SK-N-SH treated with all-trans-retinoic acid at 6 μM for 48 hours (cell line): ENCODE results near the gene C2CD4D.

ENCODE experiments used
- ATAC-seq: fragments of 200-7000 bp; cut with Tn5 transposase; 3 replicates; pipeline ENCODE4 v1.9.1; 2020; ENCODE audit warnings: mild to moderate bottlenecking, moderate library complexity
- ARNTL ChIP-seq: fragments of 450-650 bp; formaldehyde crosslinking; IDR thresholded peaks from 2 replicates; pipeline ENCODE4 v1.5.0; 2020; ENCODE audit warnings: low read depth, mild to moderate bottlenecking, moderate library complexity, borderline replicate concordance
- BACH2 ChIP-seq: fragments of 250-450 bp; sonication (Bioruptor Pico); IDR thresholded peaks from 2 replicates; pipeline ENCODE4 v1.9.0; 2021; ENCODE audit warnings: mild to moderate bottlenecking, borderline replicate concordance
- CSDC2 ChIP-seq: fragments of 250-450 bp; sonication (Bioruptor Pico); IDR thresholded peaks from 2 replicates; pipeline ENCODE4 v1.5.0; 2020; ENCODE audit warnings: mild to moderate bottlenecking, moderate library complexity
- ESRRG ChIP-seq: fragments of 250-450 bp; sonication (Bioruptor Pico); IDR thresholded peaks from 2 replicates; pipeline ENCODE4 v1.6.1; 2021; ENCODE audit warnings: mild to moderate bottlenecking
- GLIS3 ChIP-seq: fragments of 250-450 bp; sonication (Bioruptor Pico); IDR thresholded peaks from 2 replicates; pipeline ENCODE4 v1.5.0; 2020; ENCODE audit warnings: mild to moderate bottlenecking, moderate library complexity
- OSR1 ChIP-seq: fragments of 250-450 bp; sonication (Bioruptor Pico); IDR thresholded peaks from 2 replicates; pipeline ENCODE4 v1.8.0; 2022; ENCODE audit warnings: moderate library complexity, mild to moderate bottlenecking, inconsistent platforms
- PPARA ChIP-seq: fragments of 250-450 bp; sonication (Bioruptor Pico); IDR thresholded peaks from 2 replicates; pipeline ENCODE4 v1.5.0; 2020; ENCODE audit warnings: mild to moderate bottlenecking, borderline replicate concordance
- RARB ChIP-seq: fragments of 250-450 bp; sonication (Bioruptor Pico); IDR thresholded peaks from 2 replicates; pipeline ENCODE4 v1.8.0; 2021; ENCODE audit warnings: mild to moderate bottlenecking, moderate library complexity
- SNAI2 ChIP-seq: fragments of 250-450 bp; sonication (Bioruptor Pico); IDR thresholded peaks from 2 replicates; pipeline ENCODE4 v1.5.0; 2020; ENCODE audit warnings: mild to moderate bottlenecking, moderate library complexity
- TCF4 ChIP-seq: fragments of 250-450 bp; sonication (Bioruptor Pico); IDR thresholded peaks from 2 replicates; pipeline ENCODE4 v1.8.0; 2021; ENCODE audit warnings: mild to moderate bottlenecking, moderate library complexity, borderline replicate concordance
- TOX ChIP-seq: fragments of 250-450 bp; sonication (Bioruptor Pico); IDR thresholded peaks from 2 replicates; pipeline ENCODE4 v1.8.0; 2021; ENCODE audit warnings: mild to moderate bottlenecking, moderate library complexity, borderline replicate concordance
- ZC3H10 ChIP-seq: fragments of 250-450 bp; sonication (Bioruptor Pico); IDR thresholded peaks from 2 replicates; pipeline ENCODE4 v1.5.1; 2021; ENCODE audit warnings: mild to moderate bottlenecking, moderate library complexity
- ZFP3 ChIP-seq: fragments of 250-450 bp; sonication (Bioruptor Pico); IDR thresholded peaks from 2 replicates; pipeline ENCODE4 v1.5.0; 2020; ENCODE audit warnings: mild to moderate bottlenecking, moderate library complexity
- ZNF565 ChIP-seq: fragments of 450-650 bp; formaldehyde crosslinking; conservative IDR thresholded peaks from 2 replicates; pipeline ENCODE4 v1.5.0; 2020; ENCODE audit warnings: low read depth, mild to moderate bottlenecking, moderate library complexity
- ZNF70 ChIP-seq: fragments of 450-650 bp; formaldehyde crosslinking; IDR thresholded peaks from 2 replicates; pipeline ENCODE4 v1.5.0; 2020; ENCODE audit warnings: mild to moderate bottlenecking, moderate library complexity
- TF ChIP-seq, protein P1 (sequence below): fragments of 250-450 bp; sonication (Bioruptor Pico); IDR thresholded peaks from 2 replicates; pipeline ENCODE4 v1.5.1; 2020; ENCODE audit warnings: low read depth, mild to moderate bottlenecking, moderate library complexity
- TF ChIP-seq, protein P2 (sequence below): fragments of 250-450 bp; sonication (Bioruptor Pico); IDR thresholded peaks from 2 replicates; pipeline ENCODE4 v1.8.0; 2021; ENCODE audit warnings: low read depth, mild to moderate bottlenecking, moderate library complexity, borderline replicate concordance
- TF ChIP-seq, protein P3 (sequence below): fragments of 250-450 bp; sonication (Bioruptor Pico); IDR thresholded peaks from 2 replicates; pipeline ENCODE4 v1.5.1; 2021; ENCODE audit warnings: mild to moderate bottlenecking, moderate library complexity
- TF ChIP-seq, protein P4 (sequence below): fragments of 250-450 bp; sonication (Bioruptor Pico); IDR thresholded peaks from 2 replicates; pipeline ENCODE4 v1.5.0; 2020; ENCODE audit warnings: mild to moderate bottlenecking, moderate library complexity

C2CD4D gene

DNA sequence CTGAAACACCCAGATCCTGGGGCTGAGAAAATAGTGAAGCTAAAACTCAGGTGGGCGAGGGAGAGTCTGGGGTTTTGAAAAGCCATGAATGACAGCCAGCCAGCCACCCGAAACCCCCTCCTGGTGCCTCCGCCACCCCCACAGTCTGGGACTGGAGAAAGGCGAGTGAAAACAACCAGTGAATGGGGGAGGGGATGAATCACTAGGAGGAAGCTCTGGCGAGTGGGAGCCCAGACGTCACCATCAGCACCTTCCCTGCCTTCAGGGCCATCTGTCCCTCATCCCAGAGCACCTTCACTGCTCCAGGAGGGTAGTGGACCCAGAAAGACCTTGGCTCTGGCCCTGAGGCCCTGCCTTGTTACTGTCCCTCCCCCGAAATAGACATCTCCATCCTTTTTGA lies 17.2 kb downstream of the C2CD4D start:
- no peak for ATAC-seq
- TF ChIP-seq TCF4 (CRISPR knock-in tag) (no peak), CSDC2 (no peak), PPARA (CRISPR knock-in tag) (no peak), BACH2 (CRISPR knock-in tag) (no peak), ARNTL (no peak), ZFP3 (CRISPR knock-in tag) (no peak), OSR1 (CRISPR knock-in tag) (no peak)
- TF ChIP-seq, protein P1, sequence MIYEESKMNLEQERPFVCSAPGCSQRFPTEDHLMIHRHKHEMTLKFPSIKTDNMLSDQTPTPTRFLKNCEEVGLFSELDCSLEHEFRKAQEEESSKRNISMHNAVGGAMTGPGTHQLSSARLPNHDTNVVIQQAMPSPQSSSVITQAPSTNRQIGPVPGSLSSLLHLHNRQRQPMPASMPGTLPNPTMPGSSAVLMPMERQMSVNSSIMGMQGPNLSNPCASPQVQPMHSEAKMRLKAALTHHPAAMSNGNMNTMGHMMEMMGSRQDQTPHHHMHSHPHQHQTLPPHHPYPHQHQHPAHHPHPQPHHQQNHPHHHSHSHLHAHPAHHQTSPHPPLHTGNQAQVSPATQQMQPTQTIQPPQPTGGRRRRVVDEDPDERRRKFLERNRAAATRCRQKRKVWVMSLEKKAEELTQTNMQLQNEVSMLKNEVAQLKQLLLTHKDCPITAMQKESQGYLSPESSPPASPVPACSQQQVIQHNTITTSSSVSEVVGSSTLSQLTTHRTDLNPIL (CRISPR knock-in tag) = no peak
- TF ChIP-seq, protein P2, sequence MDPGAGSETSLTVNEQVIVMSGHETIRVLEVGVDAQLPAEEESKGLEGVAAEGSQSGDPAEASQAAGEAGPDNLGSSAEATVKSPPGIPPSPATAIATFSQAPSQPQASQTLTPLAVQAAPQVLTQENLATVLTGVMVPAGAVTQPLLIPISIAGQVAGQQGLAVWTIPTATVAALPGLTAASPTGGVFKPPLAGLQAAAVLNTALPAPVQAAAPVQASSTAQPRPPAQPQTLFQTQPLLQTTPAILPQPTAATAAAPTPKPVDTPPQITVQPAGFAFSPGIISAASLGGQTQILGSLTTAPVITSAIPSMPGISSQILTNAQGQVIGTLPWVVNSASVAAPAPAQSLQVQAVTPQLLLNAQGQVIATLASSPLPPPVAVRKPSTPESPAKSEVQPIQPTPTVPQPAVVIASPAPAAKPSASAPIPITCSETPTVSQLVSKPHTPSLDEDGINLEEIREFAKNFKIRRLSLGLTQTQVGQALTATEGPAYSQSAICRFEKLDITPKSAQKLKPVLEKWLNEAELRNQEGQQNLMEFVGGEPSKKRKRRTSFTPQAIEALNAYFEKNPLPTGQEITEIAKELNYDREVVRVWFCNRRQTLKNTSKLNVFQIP (CRISPR knock-in tag) = no peak

DNA sequence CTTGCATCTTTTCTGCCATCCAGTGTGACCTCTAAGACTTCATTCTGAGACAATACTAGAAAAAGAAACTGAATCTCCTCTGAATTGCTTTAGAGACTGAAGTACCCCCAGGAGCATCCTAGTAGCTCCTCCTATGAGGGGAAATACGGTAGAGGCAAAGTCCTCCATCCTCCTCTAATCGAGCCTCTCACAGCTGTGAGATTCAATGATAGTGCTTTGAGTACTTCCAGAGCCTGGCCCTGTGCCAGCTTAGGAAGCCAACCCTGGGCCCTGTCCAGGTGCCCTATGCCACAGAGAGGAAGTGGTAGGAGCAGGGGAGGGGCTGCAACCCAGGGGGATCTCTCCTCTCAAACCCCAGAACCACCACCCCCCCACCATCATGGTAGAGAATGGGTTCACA lies 18.7 kb downstream of the C2CD4D start:
- TF ChIP-seq, protein P3, sequence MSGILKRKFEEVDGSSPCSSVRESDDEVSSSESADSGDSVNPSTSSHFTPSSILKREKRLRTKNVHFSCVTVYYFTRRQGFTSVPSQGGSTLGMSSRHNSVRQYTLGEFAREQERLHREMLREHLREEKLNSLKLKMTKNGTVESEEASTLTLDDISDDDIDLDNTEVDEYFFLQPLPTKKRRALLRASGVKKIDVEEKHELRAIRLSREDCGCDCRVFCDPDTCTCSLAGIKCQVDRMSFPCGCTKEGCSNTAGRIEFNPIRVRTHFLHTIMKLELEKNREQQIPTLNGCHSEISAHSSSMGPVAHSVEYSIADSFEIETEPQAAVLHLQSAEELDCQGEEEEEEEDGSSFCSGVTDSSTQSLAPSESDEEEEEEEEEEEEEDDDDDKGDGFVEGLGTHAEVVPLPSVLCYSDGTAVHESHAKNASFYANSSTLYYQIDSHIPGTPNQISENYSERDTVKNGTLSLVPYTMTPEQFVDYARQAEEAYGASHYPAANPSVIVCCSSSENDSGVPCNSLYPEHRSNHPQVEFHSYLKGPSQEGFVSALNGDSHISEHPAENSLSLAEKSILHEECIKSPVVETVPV (CRISPR knock-in tag) = no peak
- TF ChIP-seq ZNF70 (peak; percentile 88), ZFP3 (CRISPR knock-in tag) (no peak), TCF4 (CRISPR knock-in tag) (peak; percentile 84)
- TF ChIP-seq, protein P1 (CRISPR knock-in tag) = no peak
- TF ChIP-seq, protein P4, sequence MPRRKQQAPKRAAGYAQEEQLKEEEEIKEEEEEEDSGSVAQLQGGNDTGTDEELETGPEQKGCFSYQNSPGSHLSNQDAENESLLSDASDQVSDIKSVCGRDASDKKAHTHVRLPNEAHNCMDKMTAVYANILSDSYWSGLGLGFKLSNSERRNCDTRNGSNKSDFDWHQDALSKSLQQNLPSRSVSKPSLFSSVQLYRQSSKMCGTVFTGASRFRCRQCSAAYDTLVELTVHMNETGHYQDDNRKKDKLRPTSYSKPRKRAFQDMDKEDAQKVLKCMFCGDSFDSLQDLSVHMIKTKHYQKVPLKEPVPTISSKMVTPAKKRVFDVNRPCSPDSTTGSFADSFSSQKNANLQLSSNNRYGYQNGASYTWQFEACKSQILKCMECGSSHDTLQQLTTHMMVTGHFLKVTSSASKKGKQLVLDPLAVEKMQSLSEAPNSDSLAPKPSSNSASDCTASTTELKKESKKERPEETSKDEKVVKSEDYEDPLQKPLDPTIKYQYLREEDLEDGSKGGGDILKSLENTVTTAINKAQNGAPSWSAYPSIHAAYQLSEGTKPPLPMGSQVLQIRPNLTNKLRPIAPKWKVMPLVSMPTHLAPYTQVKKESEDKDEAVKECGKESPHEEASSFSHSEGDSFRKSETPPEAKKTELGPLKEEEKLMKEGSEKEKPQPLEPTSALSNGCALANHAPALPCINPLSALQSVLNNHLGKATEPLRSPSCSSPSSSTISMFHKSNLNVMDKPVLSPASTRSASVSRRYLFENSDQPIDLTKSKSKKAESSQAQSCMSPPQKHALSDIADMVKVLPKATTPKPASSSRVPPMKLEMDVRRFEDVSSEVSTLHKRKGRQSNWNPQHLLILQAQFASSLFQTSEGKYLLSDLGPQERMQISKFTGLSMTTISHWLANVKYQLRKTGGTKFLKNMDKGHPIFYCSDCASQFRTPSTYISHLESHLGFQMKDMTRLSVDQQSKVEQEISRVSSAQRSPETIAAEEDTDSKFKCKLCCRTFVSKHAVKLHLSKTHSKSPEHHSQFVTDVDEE (CRISPR knock-in tag) = peak; percentile 89; the same call in 1 of the 2 replicates
- ATAC-seq = peak; percentile 16; the same call in 1 of the 3 replicates

DNA sequence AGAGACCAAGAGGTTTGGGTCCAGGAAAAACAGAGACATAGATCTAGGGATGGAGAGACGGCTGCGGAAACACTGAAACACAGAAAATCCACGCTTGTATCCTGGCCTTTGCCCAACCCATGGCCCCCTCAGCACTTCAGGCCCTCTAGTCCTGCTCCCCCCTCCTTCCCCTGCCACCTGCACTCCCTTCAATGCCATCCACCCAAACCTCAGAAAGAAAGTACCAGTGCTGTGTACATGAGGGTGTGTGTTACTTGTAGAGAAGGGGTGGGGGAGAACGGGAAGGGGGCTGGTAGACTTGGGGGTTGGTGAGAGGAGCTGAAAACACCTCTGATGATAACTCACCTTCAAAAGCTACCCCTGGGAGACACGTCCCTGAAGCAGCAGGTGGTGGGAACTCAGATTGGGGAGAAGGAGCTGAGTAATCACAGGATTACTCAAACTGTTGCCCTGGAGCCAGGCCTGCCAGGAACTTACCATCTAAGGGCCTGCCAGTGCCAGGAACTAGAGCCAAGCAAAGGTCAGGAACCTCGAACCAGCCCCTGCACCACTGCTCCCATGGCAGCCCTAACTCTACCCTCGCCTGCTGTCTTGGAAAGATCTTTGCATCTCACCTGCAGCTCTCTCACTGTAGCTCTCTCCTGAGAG lies 19.5 kb downstream of the C2CD4D start:
- TF ChIP-seq TOX (CRISPR knock-in tag) (no peak), ZFP3 (CRISPR knock-in tag) (no peak), BACH2 (CRISPR knock-in tag) (no peak), ZNF565 (CRISPR knock-in tag) (no peak), ESRRG (no peak), CSDC2 (no peak), GLIS3 (CRISPR knock-in tag) (no peak), RARB (no peak), ZC3H10 (CRISPR knock-in tag) (no peak), SNAI2 (CRISPR knock-in tag) (no peak)
- TF ChIP-seq, protein P3 (CRISPR knock-in tag) = no peak
- TF ChIP-seq, protein P1 (CRISPR knock-in tag) = no peak
- ATAC-seq = no peak
